ENCODE data around the gene SEMA3C.

Gene SEMA3C

DNA sequence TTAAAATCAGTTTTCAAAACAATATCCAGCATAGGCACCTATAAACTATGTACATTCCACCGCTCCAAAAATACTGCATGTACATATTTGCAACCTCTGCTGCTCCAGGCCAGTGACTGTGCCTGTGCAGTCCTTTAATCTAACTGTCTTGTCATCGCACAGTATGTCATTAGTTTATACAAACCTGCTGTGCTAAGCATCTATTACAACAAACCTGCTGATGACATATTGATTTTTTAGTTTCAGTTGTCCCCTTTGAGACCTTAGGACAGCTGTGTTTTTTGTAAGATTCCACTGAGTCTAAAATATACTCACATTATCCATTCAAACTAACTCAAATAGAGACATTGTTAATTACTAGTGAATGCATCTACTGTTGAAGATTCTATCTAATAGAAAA, 33.1 kb downstream of the SEMA3C start:
- DNase-seq (ENCODE audit: low spot score) = no peak

DNA sequence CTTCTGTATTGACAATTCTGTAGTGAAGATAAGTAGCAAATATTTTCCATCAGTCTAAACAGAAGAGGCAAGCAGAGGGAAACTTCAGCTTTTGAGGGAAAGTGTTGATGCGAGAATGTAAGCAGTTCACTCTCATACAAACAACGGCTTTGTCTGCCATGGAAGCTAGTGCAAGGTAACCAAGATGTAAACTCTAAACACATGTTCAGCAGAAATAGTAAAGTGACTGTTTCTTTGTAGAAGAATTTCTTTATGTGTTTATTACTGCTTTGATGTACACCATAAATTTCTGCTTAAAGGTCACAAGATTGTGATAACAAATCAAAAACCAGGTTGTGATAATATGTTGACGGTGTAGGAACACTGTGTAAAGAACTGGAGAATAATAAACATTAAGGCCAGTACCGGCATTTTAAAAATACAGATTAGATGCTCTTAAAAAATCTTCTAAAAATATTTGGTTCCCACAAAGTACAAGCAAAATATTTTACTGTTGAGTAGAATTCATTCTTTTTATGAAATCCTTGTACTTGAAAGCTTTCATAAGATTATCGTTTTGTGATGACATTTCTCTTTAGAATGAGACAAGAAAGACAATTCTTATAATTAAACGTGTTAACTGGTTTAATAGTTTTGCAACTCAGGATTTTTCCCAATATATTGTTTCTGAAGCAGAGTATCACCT, 34.2 kb downstream of the SEMA3C start:
- no peak for DNase-seq (ENCODE audit: low spot score)

DNA sequence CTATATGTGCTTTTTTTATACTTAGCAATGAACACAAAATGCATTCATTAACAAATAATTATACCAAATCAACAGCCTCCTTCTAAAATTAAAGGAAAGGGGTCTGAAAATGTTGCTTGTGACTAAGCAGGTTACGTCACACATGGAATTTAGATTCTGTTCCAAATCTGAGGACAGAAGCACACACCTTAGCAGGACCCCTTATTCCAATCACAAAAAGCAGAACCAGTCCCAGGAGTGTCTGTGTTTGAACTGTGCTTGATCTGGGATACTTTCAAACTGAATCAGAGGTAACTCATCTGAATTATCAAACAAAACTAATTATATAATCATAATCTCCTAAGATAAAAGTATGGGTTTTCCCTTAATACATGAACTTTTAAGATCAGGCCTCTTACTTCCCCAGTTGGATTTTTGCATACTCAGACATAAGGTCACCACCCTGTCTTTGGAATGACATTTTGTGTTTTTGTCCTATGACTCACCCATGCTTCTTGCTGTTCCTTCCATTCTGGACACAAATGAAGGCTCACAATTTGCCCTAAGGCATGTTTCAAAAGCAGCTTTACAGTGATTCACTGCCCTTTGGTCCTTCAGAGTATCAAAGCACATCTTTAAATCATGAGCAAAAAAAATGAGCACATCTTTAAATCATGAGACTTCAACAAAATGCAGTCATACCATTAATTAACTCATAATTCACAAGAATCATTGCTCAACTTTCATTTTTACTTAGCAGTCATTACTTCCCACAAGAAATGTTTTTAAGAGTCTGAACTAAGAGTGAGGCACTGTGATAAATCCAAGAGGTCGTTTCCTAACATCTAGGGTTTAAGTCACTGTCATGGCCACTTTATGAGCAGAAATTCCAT, 35.5 kb downstream of the SEMA3C start:
- no peak for DNase-seq (ENCODE audit: low spot score)

DNA sequence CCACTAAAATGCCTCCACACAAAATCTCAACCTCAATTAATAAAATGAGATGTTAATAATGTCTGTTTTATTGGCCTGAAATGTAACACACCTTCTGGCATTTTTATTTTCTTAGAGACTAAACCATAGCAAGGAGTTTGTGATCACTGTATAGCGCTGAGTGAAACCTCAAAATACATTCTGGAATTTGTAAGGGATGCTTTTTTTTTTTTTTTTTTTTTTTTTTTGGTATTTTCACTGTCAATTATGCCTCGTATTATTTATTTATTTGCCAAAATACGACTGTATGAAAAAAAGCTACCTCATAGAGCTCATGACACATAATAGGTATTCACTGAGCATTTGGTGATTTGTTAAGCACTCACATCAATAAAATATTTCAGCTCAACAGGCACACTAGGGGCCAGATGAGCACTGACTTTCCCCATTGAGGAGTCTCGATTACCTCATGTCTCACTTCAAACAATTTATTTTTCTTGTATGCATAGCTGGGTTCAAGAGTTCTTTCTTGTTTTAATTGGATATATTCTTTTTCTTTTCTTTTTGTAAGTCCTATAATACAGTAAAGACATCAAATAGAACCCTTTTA, 36.5 kb downstream of the SEMA3C start:
- no peak for DNase-seq (ENCODE audit: low spot score)

DNA sequence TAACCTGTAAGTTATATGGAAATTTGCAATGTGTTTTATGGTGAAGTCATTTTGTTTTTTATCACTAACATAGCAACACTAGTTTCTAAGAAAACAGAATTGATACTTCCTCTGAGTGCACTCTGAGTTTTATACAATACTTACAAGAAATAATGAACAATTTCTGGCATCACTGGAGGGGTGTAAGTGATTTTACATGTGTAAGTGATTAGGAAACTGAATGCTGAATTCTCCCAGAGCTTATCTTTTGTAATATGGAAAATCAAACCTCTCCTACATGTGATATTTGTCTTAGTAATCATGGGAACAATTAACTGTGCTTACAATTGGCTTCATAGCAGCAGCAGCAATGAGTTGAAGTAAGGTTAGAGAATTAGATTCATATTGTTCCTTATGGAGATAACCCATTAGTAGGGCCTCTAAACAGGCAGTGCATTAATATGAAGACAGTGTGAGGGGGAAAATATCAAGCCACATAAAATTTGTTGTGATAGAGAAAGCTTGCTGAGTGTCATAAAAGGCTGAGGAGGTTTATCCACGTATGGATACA, 37.4 kb downstream of the SEMA3C start:
- no peak for DNase-seq (ENCODE audit: low spot score)

DNA sequence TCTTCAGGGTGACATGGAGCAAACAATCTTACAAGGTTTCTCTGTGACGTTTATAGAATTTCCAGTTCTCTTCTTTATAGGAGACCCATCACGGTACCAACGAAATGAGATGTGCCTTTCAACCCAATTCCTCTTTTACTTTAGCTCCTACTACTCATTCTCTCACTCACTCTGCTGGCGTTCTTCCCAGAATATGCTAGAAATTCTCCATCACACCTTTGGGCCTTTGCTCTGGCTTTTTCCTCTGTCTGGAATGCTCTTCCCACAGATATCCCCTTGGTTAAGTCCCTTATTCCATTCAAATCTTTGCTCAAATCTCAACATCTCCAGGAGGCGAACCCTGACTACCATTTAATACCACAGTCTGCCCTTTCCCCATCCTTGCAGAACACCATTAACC, 39.0 kb downstream of the SEMA3C start:
- DNase-seq (ENCODE audit: low spot score) = no peak

DNA sequence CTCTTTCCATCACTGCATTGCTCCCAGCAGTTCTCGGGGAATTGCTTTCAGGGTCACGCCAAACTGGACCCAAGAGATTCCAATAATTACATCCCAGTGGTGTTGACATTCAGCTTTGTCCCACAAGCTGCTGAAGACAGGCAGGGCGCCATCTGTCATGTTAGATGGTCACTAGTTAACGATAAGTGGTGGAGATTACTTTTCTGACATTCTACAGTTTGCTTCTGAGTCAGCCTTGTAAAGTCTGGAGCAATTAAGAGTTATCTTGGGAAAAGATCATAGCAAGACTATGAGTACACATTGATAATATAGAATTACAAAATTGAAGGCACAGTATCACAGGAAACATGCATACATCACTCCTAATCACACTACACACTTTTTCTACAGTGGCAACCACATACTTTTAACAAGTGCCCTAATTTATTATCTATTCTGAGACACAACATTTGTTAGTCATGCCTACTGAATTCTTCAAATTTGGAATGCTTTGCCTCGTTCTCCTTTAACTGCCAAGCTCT, 41.9 kb downstream of the SEMA3C start:
- no peak for DNase-seq (ENCODE audit: low spot score)

DNA sequence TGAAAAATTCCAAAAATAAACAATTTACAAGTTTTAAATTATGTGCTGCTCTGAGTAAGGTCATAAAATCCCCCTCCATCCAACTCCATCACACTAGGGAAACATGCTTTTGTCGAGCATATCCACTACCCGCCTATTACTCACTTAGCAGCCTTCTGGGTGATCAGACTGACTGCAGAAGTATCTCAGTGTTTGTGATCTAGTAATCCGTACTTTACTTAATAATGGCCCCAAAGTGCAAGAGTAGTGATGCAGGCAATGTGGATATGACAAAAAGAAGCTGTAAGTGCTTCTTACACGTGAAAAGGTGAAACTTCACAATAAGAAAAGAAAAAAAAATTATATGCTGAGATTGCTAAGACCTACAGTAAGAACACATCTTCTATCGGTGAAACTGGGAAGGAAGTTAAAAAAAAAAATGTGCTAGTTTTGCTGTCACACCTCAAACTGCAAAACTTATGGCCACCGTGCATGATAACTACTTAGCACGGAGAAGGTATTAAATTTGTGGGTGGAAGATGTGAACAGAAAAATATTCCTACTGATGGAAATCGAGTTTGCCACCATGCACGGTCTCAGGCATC, 43.2 kb downstream of the SEMA3C start:
- no peak for DNase-seq (ENCODE audit: low spot score)

DNA sequence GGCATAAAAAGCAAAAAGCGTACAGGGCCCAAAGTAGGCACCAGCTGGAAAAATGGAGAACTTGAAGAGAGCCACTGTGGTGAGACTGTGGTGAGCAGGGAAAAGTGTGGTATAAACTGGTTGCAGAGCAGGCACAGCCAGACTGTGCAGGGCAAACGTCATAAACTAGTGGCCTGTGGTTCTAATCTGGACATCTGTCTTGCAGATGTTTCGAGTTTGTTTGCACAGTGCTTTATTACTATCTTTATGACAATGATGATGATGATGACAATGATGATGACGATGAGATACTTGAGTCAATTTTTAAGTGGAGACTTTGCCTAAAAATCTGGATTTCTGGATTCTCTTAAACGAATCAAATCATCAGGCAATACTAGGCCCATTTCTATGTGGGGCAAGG, 45.7 kb downstream of the SEMA3C start:
- no peak for DNase-seq (ENCODE audit: low spot score)

DNA sequence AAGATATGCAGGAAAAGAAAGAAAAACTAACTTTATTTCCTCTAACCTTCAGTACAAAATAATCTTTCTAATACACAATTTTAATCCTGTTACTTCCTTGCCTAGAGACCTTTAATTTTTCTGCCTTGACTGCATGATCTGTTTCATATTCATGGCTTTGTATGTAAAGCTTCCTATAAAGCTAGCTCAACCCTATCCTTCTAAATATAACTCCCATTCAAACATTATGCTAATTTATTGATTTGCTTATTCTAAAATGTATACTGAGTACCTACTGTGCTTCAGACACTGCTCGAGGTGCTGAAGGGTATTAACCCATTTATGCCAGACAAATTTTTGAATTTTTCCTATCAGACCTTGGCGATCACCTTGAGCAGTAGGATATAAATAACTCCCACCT, 47.6 kb downstream of the SEMA3C start:
- DNase-seq (ENCODE audit: low spot score) = no peak

DNA sequence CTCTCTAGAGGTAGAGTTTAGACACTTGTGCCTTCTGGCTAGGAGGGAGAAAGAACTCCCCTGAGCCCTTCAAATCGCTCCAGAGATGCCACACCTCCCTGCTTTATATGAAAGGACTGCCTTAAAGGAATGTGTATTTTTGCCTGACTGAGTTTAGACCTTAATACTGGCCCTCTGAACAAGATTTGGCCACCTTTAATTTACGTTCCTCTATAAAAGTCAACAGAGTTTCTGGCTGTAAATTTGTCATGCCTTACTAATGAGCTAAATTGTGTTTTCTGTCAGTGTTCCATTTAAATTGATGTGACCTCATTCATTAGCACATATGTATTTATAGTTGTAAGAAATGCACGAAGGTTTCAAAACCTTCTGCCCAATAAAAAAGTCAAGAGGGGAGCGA, 48.0 kb downstream of the SEMA3C start:
- no peak for DNase-seq (ENCODE audit: low spot score)

DNA sequence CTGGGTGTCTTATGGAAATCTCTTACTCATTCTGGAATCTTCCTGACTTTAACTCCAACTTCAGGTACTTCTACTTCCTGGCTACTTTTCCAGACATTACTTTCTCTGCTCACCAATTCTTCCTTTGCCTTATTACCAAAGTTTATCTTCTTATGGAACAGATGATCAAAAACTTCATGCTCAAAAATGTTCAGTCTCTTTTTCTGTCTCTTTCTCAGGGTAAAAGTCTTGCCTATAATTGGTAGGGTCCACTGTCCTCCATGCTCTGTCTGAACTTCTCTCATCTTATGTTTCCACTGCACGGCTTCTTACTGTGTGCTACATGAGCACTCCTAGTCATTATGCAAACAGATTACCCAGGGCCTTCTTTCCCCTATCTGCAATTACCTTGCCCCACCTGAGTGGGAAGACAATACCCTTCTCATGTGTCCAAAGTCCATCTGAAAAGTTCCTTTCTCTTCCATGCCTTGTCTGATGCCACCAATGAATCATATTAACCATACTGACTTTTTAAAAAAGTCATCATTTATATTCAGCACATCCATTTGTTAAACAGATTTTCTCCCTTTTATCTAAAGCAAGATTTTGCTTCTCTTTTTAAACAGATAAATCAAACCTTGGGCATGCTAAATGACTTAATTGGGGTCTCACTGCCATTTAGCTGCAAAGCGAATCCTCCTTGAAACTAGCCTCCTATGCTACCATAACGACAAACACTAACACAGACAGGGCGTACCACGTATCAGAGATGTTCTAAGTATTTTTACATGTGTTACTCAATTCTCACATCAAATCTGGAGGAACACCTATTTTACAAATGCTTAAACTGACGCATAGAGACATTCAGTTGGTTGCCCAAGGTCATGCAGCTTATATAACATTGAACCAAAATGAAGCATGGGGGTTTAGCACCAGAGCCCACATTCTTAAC, 48.8 kb downstream of the SEMA3C start:
- no peak for DNase-seq (ENCODE audit: low spot score)

DNA sequence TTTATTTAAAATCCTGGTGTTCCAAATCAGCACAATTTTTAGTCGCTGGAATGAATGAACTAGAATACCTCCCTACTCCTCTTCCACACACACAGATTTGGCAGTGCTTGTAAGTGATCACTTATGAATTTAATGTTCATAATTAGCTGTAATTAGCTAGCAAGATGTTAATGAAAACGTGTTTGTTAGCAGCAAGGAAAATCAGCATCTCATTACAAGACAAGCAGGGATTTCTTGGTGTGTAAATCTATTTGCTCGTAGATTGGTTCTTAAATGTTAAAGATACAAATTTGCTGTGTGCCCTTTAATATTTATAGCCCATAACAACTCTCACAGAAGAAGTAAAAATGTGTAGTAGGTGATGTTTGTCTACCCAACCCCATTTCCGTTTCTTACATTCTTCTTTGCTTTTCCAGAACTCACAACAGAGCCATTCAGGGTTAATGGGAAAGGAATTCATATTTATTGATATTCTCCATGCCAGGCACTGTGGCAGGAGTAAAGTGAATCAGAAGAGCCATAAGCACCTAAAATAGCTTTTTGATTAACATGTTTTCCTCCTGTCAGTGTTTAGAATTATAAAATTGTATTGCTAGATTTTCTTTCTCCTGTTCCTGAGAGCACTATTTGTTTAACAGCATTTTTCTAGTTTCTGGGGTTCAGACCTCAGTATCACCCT, 49.6 kb downstream of the SEMA3C start:
- no peak for DNase-seq (ENCODE audit: low spot score)

DNA sequence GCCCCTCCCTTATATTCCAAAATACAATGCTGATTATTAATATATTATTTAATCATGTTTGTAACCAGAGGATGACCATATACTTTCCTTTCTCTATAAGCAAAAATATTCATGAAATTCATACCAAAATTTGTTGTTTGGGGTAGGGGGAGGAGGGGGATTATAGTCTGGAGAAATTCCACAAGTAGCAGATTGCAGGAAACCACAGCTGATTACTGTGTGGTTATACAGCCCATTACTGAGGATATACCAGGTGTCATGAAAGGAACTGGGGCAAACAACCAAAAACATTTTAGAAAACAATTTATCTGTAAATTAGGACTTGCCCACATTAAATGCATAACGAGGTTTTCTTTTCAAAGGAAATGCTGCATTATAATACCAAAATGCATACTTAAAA, 50.3 kb downstream of the SEMA3C start:
- no peak for DNase-seq (ENCODE audit: low spot score)

DNA sequence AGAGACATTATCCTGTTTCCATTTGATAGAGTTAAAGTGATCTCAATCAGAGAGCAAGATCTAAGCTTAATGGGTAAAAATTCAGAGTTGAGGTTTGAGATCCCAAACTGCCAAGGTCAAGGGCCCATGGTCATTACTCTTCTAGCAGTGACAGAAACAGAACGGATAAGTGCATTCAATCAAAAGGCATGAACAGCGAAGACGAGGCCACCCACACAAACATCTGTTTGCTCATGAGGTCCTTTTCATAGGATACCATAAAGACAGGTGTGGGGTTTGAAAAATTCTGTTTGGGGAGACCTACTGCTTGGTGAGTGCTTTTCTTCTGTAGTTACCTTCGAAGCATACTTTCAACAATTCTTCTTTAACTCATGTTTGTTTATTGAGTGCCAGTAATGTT, 58.3 kb downstream of the SEMA3C start:
- DNase-seq (ENCODE audit: low spot score) = no peak

DNA sequence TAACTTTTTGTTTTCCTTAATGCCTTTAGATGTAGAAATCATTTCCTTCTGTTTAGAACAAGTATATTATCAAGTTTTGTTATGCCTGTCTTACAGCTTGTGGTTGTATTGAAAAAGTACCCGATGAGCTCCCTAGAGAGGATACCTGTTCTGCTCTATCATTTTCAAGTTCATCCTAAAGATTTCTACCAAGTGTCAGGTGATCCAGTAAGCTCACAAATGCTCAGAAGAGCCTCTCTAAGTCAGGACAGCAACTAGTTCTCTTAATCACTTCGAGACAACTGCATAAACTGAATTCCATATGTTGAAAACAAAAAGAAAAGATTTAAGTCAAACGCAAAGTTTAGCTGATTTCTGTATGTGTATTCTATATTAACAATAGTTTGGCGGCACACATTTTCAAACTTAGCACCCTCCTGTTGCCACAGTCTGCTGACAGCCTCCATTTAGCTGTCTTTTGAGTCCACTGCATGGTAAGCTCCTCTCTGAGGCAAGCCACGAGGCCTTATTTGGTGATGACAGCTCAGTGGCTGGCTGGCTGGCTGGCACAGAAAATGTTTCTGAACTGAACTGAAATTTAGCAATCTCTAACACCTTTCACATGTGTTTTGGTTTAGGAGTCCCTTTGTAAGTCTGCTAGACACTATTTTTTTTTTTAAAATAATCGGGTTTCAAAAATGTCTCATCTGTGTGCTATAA, 59.4 kb downstream of the SEMA3C start:
- DNase-seq (ENCODE audit: low spot score) = no peak

DNA sequence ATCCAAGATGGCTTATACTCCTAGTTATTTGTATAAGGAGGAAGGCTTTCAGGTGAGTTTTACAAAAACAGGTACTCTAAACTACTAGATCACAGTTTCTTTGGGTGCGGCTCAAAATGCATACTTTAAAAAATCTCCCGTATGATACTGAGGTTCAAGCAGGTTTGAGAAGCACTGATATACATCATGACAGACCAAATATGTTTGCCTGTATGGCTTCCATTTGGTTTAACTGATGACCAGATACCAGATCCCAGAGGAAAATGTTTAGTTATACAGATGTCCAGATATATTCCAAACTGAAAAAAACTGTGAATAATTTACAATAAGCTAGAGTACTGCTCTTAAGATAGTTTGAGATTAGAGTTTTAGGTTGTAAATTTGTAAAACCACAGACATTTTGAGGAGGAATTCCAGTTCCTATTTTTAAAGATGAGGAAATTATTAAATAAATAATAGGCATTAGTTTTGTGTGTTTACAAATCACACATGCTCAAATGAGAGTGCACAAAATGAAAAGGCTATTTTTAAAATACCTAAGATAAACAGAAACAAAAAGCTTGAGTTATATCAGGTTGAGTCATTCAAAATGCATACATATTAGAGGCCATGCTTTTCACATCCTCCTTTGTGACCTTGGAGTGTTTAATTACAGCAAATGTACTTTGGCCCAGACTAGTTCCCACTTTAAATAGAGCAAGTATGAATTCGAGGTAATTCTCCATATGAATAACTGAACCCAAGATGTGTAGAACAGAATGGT, 60.5 kb downstream of the SEMA3C start:
- DNase-seq (ENCODE audit: low spot score) = no peak

DNA sequence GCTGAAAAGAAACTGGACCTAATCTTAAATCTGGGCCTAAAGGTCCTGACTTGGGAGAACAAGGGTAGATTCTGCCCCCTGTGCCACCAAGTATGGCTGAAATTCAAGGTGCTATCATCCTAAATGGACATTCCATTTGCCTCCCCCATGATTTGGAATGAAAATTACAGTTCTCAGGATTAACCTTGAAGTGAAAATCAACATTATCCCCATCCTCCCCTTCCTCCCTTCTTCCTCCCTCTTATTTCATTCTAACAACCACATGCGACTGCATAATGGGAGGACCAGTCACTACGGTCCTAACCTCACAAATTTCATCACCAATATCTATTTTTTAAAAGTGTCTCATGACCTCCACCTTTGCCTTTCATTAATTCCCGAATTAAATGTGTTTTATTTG, 62.1 kb downstream of the SEMA3C start:
- no peak for DNase-seq (ENCODE audit: low spot score)

DNA sequence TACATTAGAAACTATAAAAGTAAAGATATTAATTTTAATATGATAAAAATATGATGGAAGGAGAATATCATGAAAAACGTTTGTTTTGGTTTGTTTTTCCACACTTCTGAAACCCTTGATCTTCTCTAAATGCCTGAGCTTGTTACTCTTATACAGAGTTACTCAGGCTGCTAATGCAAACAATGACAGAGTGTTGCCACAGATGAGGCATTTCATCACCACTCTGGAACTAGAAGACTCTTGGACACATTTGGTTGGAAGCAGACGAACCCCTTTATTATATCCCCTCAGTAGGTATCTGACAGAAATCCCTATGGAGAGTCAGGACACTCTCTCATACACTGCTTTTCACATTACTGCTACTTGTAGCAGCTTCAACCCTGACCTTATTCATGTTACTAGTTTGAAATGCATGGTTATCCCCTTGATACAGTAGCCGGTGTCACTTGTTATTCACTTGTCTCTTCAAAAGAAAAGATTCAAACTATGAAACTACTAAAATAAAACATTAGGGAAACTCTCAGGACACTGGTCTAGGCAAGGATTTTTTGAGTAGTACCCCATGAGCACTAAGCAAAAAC, 66.9 kb downstream of the SEMA3C start:
- no peak for DNase-seq (ENCODE audit: low spot score)
